ENCODE results near the gene RNF39. TPM values are rescaled to one million over a fixed set of nuclear protein-coding genes. Genes with fewer than 3 reads are reported as not detected.

RNF39 gene
- total and polyA plus RNA-seq, 2 of the 13 experiments (the other 11 are each of a cell fraction or from before 2014, with no cell fraction given), result 0.13 to 1.8 TPM

- TF ChIP-seq, protein P1, sequence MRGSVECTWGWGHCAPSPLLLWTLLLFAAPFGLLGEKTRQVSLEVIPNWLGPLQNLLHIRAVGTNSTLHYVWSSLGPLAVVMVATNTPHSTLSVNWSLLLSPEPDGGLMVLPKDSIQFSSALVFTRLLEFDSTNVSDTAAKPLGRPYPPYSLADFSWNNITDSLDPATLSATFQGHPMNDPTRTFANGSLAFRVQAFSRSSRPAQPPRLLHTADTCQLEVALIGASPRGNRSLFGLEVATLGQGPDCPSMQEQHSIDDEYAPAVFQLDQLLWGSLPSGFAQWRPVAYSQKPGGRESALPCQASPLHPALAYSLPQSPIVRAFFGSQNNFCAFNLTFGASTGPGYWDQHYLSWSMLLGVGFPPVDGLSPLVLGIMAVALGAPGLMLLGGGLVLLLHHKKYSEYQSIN (CRISPR knock-in tag; IDR thresholded peaks at IDR 0.05; ENCODE audit: borderline replicate concordance), result no peak
- TF ChIP-seq ZNF160 (CRISPR knock-in tag; IDR thresholded peaks at IDR 0.05) (peak; percentile 40; the same call in 1 of the 2 replicates), ZFY (CRISPR knock-in tag; IDR thresholded peaks at IDR 0.05) (no peak; the same call in 1 of the 2 replicates), ZNF335 (CRISPR knock-in tag; IDR thresholded peaks at IDR 0.05) (no peak; the same call in 1 of the 2 replicates), REXO4 (CRISPR knock-in tag; IDR thresholded peaks at IDR 0.05; ENCODE audit: borderline replicate concordance) (no peak), FOXK1 (CRISPR knock-in tag; IDR thresholded peaks at IDR 0.05; ENCODE audit: borderline replicate concordance, low read depth) (peak; percentile 74; the same call in 1 of the 2 replicates), ZSCAN29 (CRISPR knock-in tag; conservative IDR thresholded peaks at IDR 0.05) (peak; percentile 82), ZNF570 (CRISPR knock-in tag; IDR thresholded peaks at IDR 0.05; ENCODE audit: borderline replicate concordance) (no peak), REL (CRISPR knock-in tag; conservative IDR thresholded peaks at IDR 0.05) (no peak), NFATC3 (CRISPR knock-in tag; IDR thresholded peaks at IDR 0.05) (no peak), NFE2L1 (CRISPR knock-in tag; IDR thresholded peaks at IDR 0.05; ENCODE audit: borderline replicate concordance) (no peak), KDM3A (CRISPR knock-in tag; IDR thresholded peaks at IDR 0.05; ENCODE audit: low read depth) (peak; percentile 53; the same call in 1 of the 2 replicates), RBM39 (IDR thresholded peaks at IDR 0.05; ENCODE audit: low read depth, low read length, poor library complexity, severe bottlenecking) (no peak), ZBTB8A (CRISPR knock-in tag; IDR thresholded peaks at IDR 0.05; ENCODE audit: borderline replicate concordance, low read depth) (no peak), PCBP1 (IDR thresholded peaks at IDR 0.05; ENCODE audit: borderline replicate concordance, low read depth, low read length) (0 out of 2 replicates have a peak, but pooled peaks have one; percentile 77), CREM (IDR thresholded peaks at IDR 0.05) (no peak; the same call in 1 of the 2 replicates), CREM (CRISPR knock-in tag; IDR thresholded peaks at IDR 0.05) (no peak), GABPA (IDR thresholded peaks at IDR 0.05; ENCODE audit: low read depth, low read length) (peak; percentile 32; the same call in 1 of the 2 replicates), GABPA (CRISPR knock-in tag; IDR thresholded peaks at IDR 0.05; ENCODE audit: low read depth) (peak; percentile 80), ZNF788 (CRISPR knock-in tag; IDR thresholded peaks at IDR 0.05; ENCODE audit: borderline replicate concordance) (peak; percentile 45; the same call in 1 of the 2 replicates), ZBTB7A (CRISPR knock-in tag; IDR thresholded peaks at IDR 0.05) (no peak), RFXANK (CRISPR knock-in tag; IDR thresholded peaks at IDR 0.05) (0 out of 2 replicates have a peak, but pooled peaks have one; percentile 47), ZNF260 (CRISPR knock-in tag; IDR thresholded peaks at IDR 0.05; ENCODE audit: borderline replicate concordance, low read depth) (no peak), EEA1 (CRISPR knock-in tag; IDR thresholded peaks at IDR 0.05; ENCODE audit: borderline replicate concordance) (no peak), ZBTB20 (CRISPR knock-in tag; IDR thresholded peaks at IDR 0.05; ENCODE audit: borderline replicate concordance, low read depth) (peak; percentile 43; the same call in 1 of the 2 replicates), TBL1XR1 (IDR thresholded peaks at IDR 0.05; ENCODE audit: borderline replicate concordance, low read length, partially characterized antibody) (peak; percentile 25), MXD1 (CRISPR knock-in tag; IDR thresholded peaks at IDR 0.05) (0 out of 2 replicates have a peak, but pooled peaks have one; percentile 47)
- TF ChIP-seq, protein P2, sequence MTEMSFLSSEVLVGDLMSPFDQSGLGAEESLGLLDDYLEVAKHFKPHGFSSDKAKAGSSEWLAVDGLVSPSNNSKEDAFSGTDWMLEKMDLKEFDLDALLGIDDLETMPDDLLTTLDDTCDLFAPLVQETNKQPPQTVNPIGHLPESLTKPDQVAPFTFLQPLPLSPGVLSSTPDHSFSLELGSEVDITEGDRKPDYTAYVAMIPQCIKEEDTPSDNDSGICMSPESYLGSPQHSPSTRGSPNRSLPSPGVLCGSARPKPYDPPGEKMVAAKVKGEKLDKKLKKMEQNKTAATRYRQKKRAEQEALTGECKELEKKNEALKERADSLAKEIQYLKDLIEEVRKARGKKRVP (CRISPR knock-in tag; IDR thresholded peaks at IDR 0.05), result peak in 1 of 2 experiments; percentile 35; a peak in 2 of 4 replicates
These were observed 27.7 kb upstream of the RNF39 start (continued) for GRCh38 chr6:30102970-30103871.

Data from HepG2 (cell line).